HepG2 (cell line): ENCODE results near the gene TMTC3.

Experiments used
- IRF2 ChIP-seq: IDR thresholded peaks from 2 replicates; pipeline ENCODE4 v1.6.1; 2018; ENCODE audit warnings: missing genetic modification reagents, missing compliant biosample characterization
- POLR2A ChIP-seq, 2 experiments: IDR thresholded peaks; 2 replicates each; pipeline ENCODE4 v1.6.1; 2011; ENCODE audit warnings: low read depth in 2 of 2, low read length in 2 of 2, mild to moderate bottlenecking in 1 of 2, moderate library complexity in 1 of 2; ENCODE audit not compliant: insufficient read depth in 1 of 2
- RBM39 ChIP-seq: fragments of 200-400 bp; formaldehyde crosslinking; IDR thresholded peaks from one replicate; pipeline ENCODE4 v1.6.1; 2018; ENCODE audit warnings: antibody characterized with exemption, mild to moderate bottlenecking, low read depth, low read length; ENCODE audit not compliant: poor library complexity, severe bottlenecking
- TAF1 ChIP-seq: sonication (generic); formaldehyde crosslinking; IDR thresholded peaks from 2 replicates; pipeline ENCODE4 v1.4.0; 2020; ENCODE audit warnings: missing genetic modification reagents
- TF ChIP-seq, protein P1 (sequence below): IDR thresholded peaks from 2 replicates; pipeline ENCODE4 v1.6.1; 2012; ENCODE audit warnings: inconsistent platforms

DNA sequence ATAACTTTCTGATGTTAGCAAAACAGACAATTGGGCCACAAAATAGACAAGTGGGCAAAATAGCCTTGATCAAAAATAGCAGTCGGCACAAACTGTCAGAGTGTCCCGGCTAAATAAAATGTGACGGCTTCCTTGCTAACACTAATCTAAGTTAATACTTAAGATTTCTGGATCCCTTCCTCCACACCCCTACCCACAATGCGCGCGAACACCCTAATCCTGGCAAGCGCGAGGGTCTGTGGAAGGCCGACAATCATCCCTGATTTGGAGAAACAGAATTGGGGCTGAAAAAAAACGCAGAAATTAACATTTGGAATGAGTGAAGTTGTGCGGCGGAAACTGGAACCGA is 708 bp upstream of the TMTC3 start:
- TF ChIP-seq IRF2 (CRISPR knock-in tag) (no peak), RBM39 (no peak), POLR2A (IDR thresholded peaks at IDR 0.05; ENCODE audit: insufficient read depth in 1 of 2, low read depth in 2 of 2, low read length in 2 of 2) (no peak), TAF1 (CRISPR knock-in tag) (no peak)
- TF ChIP-seq, protein P1, sequence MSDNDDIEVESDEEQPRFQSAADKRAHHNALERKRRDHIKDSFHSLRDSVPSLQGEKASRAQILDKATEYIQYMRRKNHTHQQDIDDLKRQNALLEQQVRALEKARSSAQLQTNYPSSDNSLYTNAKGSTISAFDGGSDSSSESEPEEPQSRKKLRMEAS = no peak
